ENCODE results near the gene RFX2. TPM values are rescaled to one million over a fixed set of nuclear protein-coding genes. Genes with fewer than 3 reads are reported as not detected.

RFX2 gene
- total RNA-seq, 1 experiment from 2014 or later: 10.5 TPM

DNA sequence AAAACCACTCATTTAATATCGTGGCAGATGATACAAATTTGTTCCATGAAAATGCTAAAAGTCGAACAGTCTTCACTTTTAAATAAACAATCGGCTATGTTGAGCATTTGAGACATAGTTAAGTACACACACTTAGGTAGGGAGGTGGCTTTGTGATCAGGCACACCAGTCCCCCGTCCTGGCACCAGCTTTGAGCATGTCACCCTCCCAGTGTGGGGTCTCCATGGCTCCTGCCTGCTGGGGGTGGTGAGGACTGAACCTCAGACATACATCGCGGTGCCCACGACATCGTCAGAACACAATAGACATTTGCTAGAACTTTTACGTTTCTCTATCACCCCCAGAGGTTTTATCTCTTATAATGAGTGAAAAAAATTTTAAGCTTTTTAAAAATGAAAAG lies 62.0 kb downstream of the RFX2 start:
- DNase-seq: no peak

GRCh38 chr19:6047741-6048251 lies 62.5 kb downstream of the RFX2 start:
- intact Hi-C loops (cut with micrococcal nuclease): loop anchor here (1.0 to 2.0 kb wide), 5 partner anchors 39 to 585 kb away; no protein-coding TSS in a partner anchor
- Histone ChIP-seq H3K4me3 (ENCODE audit: low read length) (peak overlapping the region; percentile 33), H3K36me3 (ENCODE audit: low read depth, low read length) (no peaks in the 10 kb centered on the region), H3K9me3 (ENCODE audit: low read length) (no peaks in the 10 kb centered on the region), H3K4me2 (ENCODE audit: low read length) (peak overlapping the region; percentile 74), H3K27ac (ENCODE audit: low read length) (no peak overlapping the region), H3K9ac (ENCODE audit: low read length) (no peak overlapping the region), H3K79me2 (ENCODE audit: low read length) (no peaks in the 10 kb centered on the region), H3K4me1 (ENCODE audit: insufficient read depth, low read length) (peaks cover 9% of the 10 kb centered on the region), H3K9me2 (replicated peaks; ENCODE audit: low read length) (no peaks in the 10 kb centered on the region), H3F3A (ENCODE audit: low read length, unreplicated experiment) (no peaks in the 10 kb centered on the region), H3K27me3 (ENCODE audit: low read length) (no peaks in the 10 kb centered on the region), H4K20me1 (ENCODE audit: low read length) (no peaks in the 10 kb centered on the region), H2AFZ (ENCODE audit: low read length) (peak overlapping the region; percentile 54)
- POLR2A ChIA-PET (ENCODE audit: unreplicated experiment): interaction anchor here (0.6 kb wide), 1 partner anchor 282 kb away, joined by 6 read pairs; no protein-coding TSS in a partner anchor
- no peak for TF ChIP-seq EZH2 (IDR thresholded peaks at IDR 0.05; ENCODE audit: low read length, unreplicated experiment)
- TF ChIP-seq, protein P1, sequence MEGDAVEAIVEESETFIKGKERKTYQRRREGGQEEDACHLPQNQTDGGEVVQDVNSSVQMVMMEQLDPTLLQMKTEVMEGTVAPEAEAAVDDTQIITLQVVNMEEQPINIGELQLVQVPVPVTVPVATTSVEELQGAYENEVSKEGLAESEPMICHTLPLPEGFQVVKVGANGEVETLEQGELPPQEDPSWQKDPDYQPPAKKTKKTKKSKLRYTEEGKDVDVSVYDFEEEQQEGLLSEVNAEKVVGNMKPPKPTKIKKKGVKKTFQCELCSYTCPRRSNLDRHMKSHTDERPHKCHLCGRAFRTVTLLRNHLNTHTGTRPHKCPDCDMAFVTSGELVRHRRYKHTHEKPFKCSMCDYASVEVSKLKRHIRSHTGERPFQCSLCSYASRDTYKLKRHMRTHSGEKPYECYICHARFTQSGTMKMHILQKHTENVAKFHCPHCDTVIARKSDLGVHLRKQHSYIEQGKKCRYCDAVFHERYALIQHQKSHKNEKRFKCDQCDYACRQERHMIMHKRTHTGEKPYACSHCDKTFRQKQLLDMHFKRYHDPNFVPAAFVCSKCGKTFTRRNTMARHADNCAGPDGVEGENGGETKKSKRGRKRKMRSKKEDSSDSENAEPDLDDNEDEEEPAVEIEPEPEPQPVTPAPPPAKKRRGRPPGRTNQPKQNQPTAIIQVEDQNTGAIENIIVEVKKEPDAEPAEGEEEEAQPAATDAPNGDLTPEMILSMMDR (conservative IDR thresholded peaks at IDR 0.05; ENCODE audit: low read depth, low read length): peak; percentile 100
- CTCF ChIA-PET: interaction anchor here (0.6 to 2.3 kb wide), 10 partner anchors 30 to 244 kb away, joined by 3 to 36 read pairs (median 5); no protein-coding TSS in a partner anchor
- BruUV-seq (replicated peaks): no TSS peak
- DNase-seq (peak; percentile 80), ATAC-seq (peak; percentile 86)

More for the DNA sequence above, 62.0 kb downstream of the RFX2 start:
- Histone ChIP-seq H3K4me2 (ENCODE audit: low read length) (peak overlapping the region; percentile 74), H3K27ac (ENCODE audit: low read length) (no peak overlapping the region), H3K9me3 (ENCODE audit: low read length) (no peaks in the 10 kb centered on the region), H3K79me2 (ENCODE audit: low read length) (no peaks in the 10 kb centered on the region), H3K4me3 (ENCODE audit: low read length) (peak overlapping the region; percentile 33), H4K20me1 (ENCODE audit: low read length) (no peaks in the 10 kb centered on the region), H3K4me1 (ENCODE audit: insufficient read depth, low read length) (peaks cover 9% of the 10 kb centered on the region), H2AFZ (ENCODE audit: low read length) (peak overlapping the region; percentile 54), H3K36me3 (ENCODE audit: low read depth, low read length) (no peaks in the 10 kb centered on the region), H3K27me3 (ENCODE audit: low read length) (no peaks in the 10 kb centered on the region), H3K9ac (ENCODE audit: low read length) (0 out of 2 replicates have a peak overlapping the region, but pooled peaks have one; percentile 2), H3F3A (ENCODE audit: low read length, unreplicated experiment) (no peaks in the 10 kb centered on the region), H3K9me2 (replicated peaks; ENCODE audit: low read length) (no peaks in the 10 kb centered on the region)
- TF ChIP-seq EZH2phosphoT487 (IDR thresholded peaks at IDR 0.05; ENCODE audit: borderline replicate concordance, low read length): no peak
- BruUV-seq (replicated peaks): no TSS peak
- ChIA-PET POLR2A (ENCODE audit: unreplicated experiment) (no interaction called here), CTCF (interaction anchor here (0.6 to 2.3 kb wide), 9 partner anchors 30 to 377 kb away, joined by 3 to 36 read pairs (median 4); partner anchors contain the start of gene KHSRP)
- intact Hi-C loops (cut with micrococcal nuclease): loop anchor here (1.0 to 2.0 kb wide), 5 partner anchors 38 to 584 kb away; no protein-coding TSS in a partner anchor
- peak; percentile 52 for ATAC-seq

GRCh38 chr19:6047256-6047655 lies 63.0 kb downstream of the RFX2 start:
- Histone ChIP-seq H3K27ac (ENCODE audit: low read length) (no peak overlapping the region), H3K79me2 (ENCODE audit: low read length) (no peaks in the 10 kb centered on the region), H3F3A (ENCODE audit: low read length, unreplicated experiment) (no peaks in the 10 kb centered on the region), H3K9ac (ENCODE audit: low read length) (no peak overlapping the region), H3K27me3 (ENCODE audit: low read length) (no peaks in the 10 kb centered on the region), H2AFZ (ENCODE audit: low read length) (no peak overlapping the region), H3K9me3 (ENCODE audit: low read length) (no peaks in the 10 kb centered on the region), H4K20me1 (ENCODE audit: low read length) (no peaks in the 10 kb centered on the region), H3K9me2 (replicated peaks; ENCODE audit: low read length) (no peaks in the 10 kb centered on the region), H3K4me2 (ENCODE audit: low read length) (no peak overlapping the region), H3K4me1 (ENCODE audit: insufficient read depth, low read length) (peaks cover 9% of the 10 kb centered on the region), H3K36me3 (ENCODE audit: low read depth, low read length) (no peaks in the 10 kb centered on the region), H3K4me3 (ENCODE audit: low read length) (no peak overlapping the region)
- ChIA-PET CTCF (interaction anchor here (0.6 to 2.3 kb wide), 5 partner anchors 60 to 243 kb away, joined by 3 to 36 read pairs (median 7); no protein-coding TSS in a partner anchor), POLR2A (ENCODE audit: unreplicated experiment) (interaction anchor here (0.6 kb wide), 1 partner anchor 282 kb away, joined by 6 read pairs; no protein-coding TSS in a partner anchor)
- ATAC-seq (no peak), DNase-seq (no peak)
- TF ChIP-seq EZH2 (IDR thresholded peaks at IDR 0.05; ENCODE audit: low read length, unreplicated experiment) (no peak), EZH2phosphoT487 (IDR thresholded peaks at IDR 0.05; ENCODE audit: borderline replicate concordance, low read length) (no peak)
- TF ChIP-seq, protein P1 (conservative IDR thresholded peaks at IDR 0.05; ENCODE audit: low read depth, low read length): no peak
- no TSS peak for BruUV-seq (replicated peaks)
- intact Hi-C loops (cut with micrococcal nuclease): no loop called here

Data from PC-3 (cell line).